Panc1 (cell line): ENCODE data around the gene TNFRSF18.

ENCODE experiments used
- CTCF ChIP-seq: fragments of 450-650 bp; IDR thresholded peaks from 2 replicates; pipeline ENCODE4 v1.5.1; 2017; ENCODE audit warnings: mild to moderate bottlenecking
- SIN3A ChIP-seq: IDR thresholded peaks from 2 replicates; pipeline ENCODE4 v1.6.1; 2012; ENCODE audit warnings: low read depth, mild to moderate bottlenecking, low read length, moderate library complexity, borderline replicate concordance; ENCODE audit not compliant: insufficient read depth
- TCF7L2 ChIP-seq: IDR thresholded peaks from 2 replicates; pipeline ENCODE4 v1.6.1; 2011; ENCODE audit warnings: mild to moderate bottlenecking, low read depth, low read length, inconsistent platforms
- TF ChIP-seq, protein P1 (sequence below), 2 experiments: IDR thresholded peaks; 2 replicates each; pipeline ENCODE4 v1.6.1; 2011 to 2012; ENCODE audit warnings: low read depth in 2 of 2, control low read depth in 1 of 2, low read length in 1 of 2, mild to moderate bottlenecking in 1 of 2, moderate library complexity in 1 of 2; ENCODE audit not compliant: insufficient read depth in 1 of 2

- TF ChIP-seq CTCF (no peak; the same call in 1 of the 2 replicates), SIN3A (no peak), TCF7L2 (no peak)
- TF ChIP-seq, protein P1, sequence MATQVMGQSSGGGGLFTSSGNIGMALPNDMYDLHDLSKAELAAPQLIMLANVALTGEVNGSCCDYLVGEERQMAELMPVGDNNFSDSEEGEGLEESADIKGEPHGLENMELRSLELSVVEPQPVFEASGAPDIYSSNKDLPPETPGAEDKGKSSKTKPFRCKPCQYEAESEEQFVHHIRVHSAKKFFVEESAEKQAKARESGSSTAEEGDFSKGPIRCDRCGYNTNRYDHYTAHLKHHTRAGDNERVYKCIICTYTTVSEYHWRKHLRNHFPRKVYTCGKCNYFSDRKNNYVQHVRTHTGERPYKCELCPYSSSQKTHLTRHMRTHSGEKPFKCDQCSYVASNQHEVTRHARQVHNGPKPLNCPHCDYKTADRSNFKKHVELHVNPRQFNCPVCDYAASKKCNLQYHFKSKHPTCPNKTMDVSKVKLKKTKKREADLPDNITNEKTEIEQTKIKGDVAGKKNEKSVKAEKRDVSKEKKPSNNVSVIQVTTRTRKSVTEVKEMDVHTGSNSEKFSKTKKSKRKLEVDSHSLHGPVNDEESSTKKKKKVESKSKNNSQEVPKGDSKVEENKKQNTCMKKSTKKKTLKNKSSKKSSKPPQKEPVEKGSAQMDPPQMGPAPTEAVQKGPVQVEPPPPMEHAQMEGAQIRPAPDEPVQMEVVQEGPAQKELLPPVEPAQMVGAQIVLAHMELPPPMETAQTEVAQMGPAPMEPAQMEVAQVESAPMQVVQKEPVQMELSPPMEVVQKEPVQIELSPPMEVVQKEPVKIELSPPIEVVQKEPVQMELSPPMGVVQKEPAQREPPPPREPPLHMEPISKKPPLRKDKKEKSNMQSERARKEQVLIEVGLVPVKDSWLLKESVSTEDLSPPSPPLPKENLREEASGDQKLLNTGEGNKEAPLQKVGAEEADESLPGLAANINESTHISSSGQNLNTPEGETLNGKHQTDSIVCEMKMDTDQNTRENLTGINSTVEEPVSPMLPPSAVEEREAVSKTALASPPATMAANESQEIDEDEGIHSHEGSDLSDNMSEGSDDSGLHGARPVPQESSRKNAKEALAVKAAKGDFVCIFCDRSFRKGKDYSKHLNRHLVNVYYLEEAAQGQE (IDR thresholded peaks at IDR 0.05; ENCODE audit: insufficient read depth in 1 of 2, low read depth in 2 of 2, low read length in 1 of 2) = no peak
These were observed 40.4 kb upstream of the TNFRSF18 start, which contains the start of gene C1QTNF12 for GRCh38 chr1:1246577-1247340.
